Transverse colon (tissue), 3 donors: ENCODE measurements around the gene NWD2.

Experiments
- POLR2A ChIP-seq: fragments of 450-650 bp; IDR thresholded peaks from one replicate; pipeline ENCODE4 v1.6.1; 2016; ENCODE audit warnings: antibody characterized with exemption, mild to moderate bottlenecking, moderate library complexity
- TF ChIP-seq, protein P1 (sequence below), 5 experiments: fragments of 200-600 bp in 3 of 5; fragments of 450-650 bp in 2 of 5; sonication (generic) in 3 of 5; IDR thresholded peaks; 1 replicate in 2 of 5; 2 replicates in 3 of 5; pipeline ENCODE4 v1.5.1; 2016 to 2017; ENCODE audit warnings: antibody characterized with exemption in 5 of 5, inconsistent platforms in 3 of 5, mild to moderate bottlenecking in 2 of 5, moderate library complexity in 1 of 5

DNA sequence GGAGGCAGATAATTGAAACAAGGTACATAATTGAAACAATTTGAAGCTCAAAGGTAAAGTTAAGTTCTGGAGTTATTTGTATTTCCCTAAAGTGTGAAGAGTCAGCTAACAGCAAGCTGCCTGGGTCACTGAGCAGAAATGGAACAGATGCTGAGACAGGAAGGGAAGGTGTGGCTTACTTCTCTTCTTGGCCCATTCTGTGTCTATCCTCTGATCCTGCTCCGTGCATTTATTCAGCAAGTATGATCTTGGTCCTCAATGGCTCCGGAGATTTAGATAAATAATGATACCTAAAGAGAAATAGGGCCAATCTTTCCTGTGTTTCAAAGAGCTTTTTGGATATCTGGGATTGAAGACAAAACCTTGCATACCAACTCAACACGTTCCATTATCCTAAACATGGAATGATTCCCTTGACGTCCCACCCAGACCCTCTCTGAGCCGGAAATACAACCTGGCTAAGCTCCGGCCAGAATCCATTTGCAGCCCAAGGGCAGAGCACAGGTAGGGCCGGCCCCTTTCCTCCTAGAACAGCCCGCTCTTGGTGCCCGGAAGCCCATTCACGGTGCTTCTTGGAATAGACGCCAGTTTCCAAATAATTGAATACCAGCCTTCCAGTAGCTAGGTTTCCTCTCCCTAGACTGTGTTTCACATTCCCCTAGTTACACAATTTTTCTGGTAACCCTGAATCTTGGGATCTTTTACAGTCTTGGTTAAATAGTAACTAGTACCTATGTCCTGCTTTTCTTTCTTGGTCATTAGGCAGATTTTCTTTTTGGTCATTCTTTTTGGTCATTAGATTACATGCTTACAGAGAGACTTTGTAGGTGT lies 211.0 kb downstream of the NWD2 start:
- TF ChIP-seq POLR2A = peak; percentile 11
- TF ChIP-seq, protein P1, sequence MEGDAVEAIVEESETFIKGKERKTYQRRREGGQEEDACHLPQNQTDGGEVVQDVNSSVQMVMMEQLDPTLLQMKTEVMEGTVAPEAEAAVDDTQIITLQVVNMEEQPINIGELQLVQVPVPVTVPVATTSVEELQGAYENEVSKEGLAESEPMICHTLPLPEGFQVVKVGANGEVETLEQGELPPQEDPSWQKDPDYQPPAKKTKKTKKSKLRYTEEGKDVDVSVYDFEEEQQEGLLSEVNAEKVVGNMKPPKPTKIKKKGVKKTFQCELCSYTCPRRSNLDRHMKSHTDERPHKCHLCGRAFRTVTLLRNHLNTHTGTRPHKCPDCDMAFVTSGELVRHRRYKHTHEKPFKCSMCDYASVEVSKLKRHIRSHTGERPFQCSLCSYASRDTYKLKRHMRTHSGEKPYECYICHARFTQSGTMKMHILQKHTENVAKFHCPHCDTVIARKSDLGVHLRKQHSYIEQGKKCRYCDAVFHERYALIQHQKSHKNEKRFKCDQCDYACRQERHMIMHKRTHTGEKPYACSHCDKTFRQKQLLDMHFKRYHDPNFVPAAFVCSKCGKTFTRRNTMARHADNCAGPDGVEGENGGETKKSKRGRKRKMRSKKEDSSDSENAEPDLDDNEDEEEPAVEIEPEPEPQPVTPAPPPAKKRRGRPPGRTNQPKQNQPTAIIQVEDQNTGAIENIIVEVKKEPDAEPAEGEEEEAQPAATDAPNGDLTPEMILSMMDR (IDR thresholded peaks at IDR 0.05) = no peak
